GM23248 (cell line): ENCODE data around the gene NXF2B. TPM values are rescaled to one million over a fixed set of nuclear protein-coding genes. Genes with fewer than 3 reads are reported as not detected.

Experiments
- DNase-seq: peaks from one replicate; pipeline ENCODE4 v3.0.0-alpha.2; 2015
- H2AFZ ChIP-seq: fragments of 200-600 bp; sonication (generic); 2 replicates; pipeline ENCODE4 v1.6.1; 2016; ENCODE audit warnings: antibody characterized with exemption
- H3F3A ChIP-seq: fragments of 200-600 bp; sonication (generic); 2 replicates; pipeline ENCODE4 v1.6.1; 2016; ENCODE audit warnings: mild to moderate bottlenecking, antibody characterized with exemption, mixed run types; ENCODE audit not compliant: insufficient read depth
- H3K27ac ChIP-seq: fragments of 200-600 bp; sonication (generic); 2 replicates; pipeline ENCODE4 v1.5.1; 2016; ENCODE audit warnings: mild to moderate bottlenecking
- H3K27me3 ChIP-seq: fragments of 200-600 bp; sonication (generic); replicated peaks from 2 replicates; pipeline ENCODE4 v1.6.1; 2016; ENCODE audit warnings: mild to moderate bottlenecking; ENCODE audit not compliant: insufficient read depth
- H3K36me3 ChIP-seq: fragments of 200-600 bp; sonication (generic); 2 replicates; pipeline ENCODE4 v1.6.1; 2016; ENCODE audit warnings: low read depth, mild to moderate bottlenecking
- H3K4me1 ChIP-seq: fragments of 200-600 bp; sonication (generic); 2 replicates; pipeline ENCODE4 v1.6.1; 2016; ENCODE audit warnings: mild to moderate bottlenecking; ENCODE audit not compliant: insufficient read depth
- H3K4me2 ChIP-seq: fragments of 200-600 bp; sonication (generic); one replicate; pipeline ENCODE4 v1.6.1; 2016; ENCODE audit warnings: mild to moderate bottlenecking; ENCODE audit not compliant: unreplicated experiment
- H3K4me3 ChIP-seq: fragments of 200-600 bp; sonication (generic); 2 replicates; pipeline ENCODE4 v1.5.1; 2016; ENCODE audit warnings: mild to moderate bottlenecking
- H3K79me2 ChIP-seq: fragments of 200-600 bp; sonication (generic); 2 replicates; pipeline ENCODE4 v1.6.1; 2016; ENCODE audit warnings: mild to moderate bottlenecking; ENCODE audit not compliant: insufficient read depth
- H3K9ac ChIP-seq: fragments of 200-600 bp; sonication (generic); 2 replicates; pipeline ENCODE4 v1.6.1; 2016; ENCODE audit warnings: mild to moderate bottlenecking
- H3K9me2 ChIP-seq: fragments of 200-600 bp; sonication (generic); 2 replicates; pipeline ENCODE4 v1.6.1; 2016; ENCODE audit warnings: mixed run types, mild to moderate bottlenecking, moderate library complexity; ENCODE audit not compliant: insufficient read depth
- H3K9me3 ChIP-seq: fragments of 200-600 bp; sonication (generic); one replicate; pipeline ENCODE4 v1.6.1; 2017; ENCODE audit warnings: low read depth
- H4K20me1 ChIP-seq: fragments of 200-600 bp; sonication (generic); 2 replicates; pipeline ENCODE4 v1.6.0; 2016; ENCODE audit not compliant: insufficient read depth
- EZH2 ChIP-seq: fragments of 200-600 bp; sonication (generic); IDR thresholded peaks from 2 replicates; pipeline ENCODE4 v1.6.1; 2018; ENCODE audit warnings: antibody characterized with exemption, mild to moderate bottlenecking; ENCODE audit not compliant: insufficient read depth, poor library complexity, severe bottlenecking
- EZH2phosphoT487 ChIP-seq: fragments of 200-600 bp; sonication (generic); IDR thresholded peaks from 2 replicates; pipeline ENCODE4 v1.6.1; 2018; ENCODE audit warnings: antibody characterized with exemption, moderate library complexity, mild to moderate bottlenecking, low read depth; ENCODE audit not compliant: insufficient read depth
- WGBS, 2 experiments: methylation state at CpG; one replicate each; pipeline ENCODE4 v1.1.6; 2015 to 2017; ENCODE audit warnings: low lambda C conversion rate in 2 of 2, low coverage in 1 of 2; ENCODE audit errors: missing lambda C conversion rate in 2 of 2; 5-methylcytosine and 5-hydroxymethylcytosine counted together
- in situ Hi-C: fragments of 300-500 bp; cut with MboI; formaldehyde crosslinking; loops from 2 replicates; pipeline ENCODE4 v1.15.0; 2020
- polyA plus RNA-seq: library from polyadenylated mRNA; unstranded; fragments of >200 nt; fragmentation: Nextera tagmentation; extraction: Ambion mirVana; gene quantifications from 2 replicates; pipeline ENCODE4 v1.2.1, GENCODE V29; 2016
- total RNA-seq: library from RNA; depleted of rRNA; stranded (reverse); fragments of >200 nt; shearing (Covaris generic); gene quantifications from 2 replicates; pipeline ENCODE4 v1.2.3, GENCODE V29; 2014; rRNA removed

NXF2B gene
- total and polyA plus RNA-seq, 2 experiments from 2014 or later = not detected

DNA sequence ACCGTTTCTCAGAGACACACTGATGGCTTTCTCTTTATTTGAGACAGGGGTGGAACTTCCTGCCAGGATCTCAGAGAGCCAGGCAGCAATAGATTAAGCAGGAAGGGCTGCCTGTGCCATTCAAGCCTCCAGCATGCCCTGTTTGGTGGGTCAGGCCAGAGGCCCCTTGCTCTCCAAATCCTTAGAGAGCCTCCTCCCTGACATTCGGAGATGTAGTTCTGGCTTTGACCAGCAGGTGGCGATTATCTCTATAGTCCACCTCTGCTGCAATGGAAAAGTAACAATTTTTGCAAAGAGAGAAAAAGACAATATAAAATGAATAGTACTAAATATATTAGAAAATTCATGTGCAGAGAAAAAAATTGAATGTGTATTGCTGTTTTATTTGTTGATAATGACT lies 93.9 kb downstream of the NXF2B start:
- Histone ChIP-seq H3K9me2 (no peaks in the 10 kb centered on the region), H3K79me2 (no peaks in the 10 kb centered on the region), H3K4me1 (no peaks in the 10 kb centered on the region), H4K20me1 (no peaks in the 10 kb centered on the region), H3K36me3 (no peaks in the 10 kb centered on the region), H3K4me3 (no peak overlapping the region), H3F3A (no peaks in the 10 kb centered on the region), H3K4me2 (no peak overlapping the region), H3K9ac (no peak overlapping the region), H3K27ac (no peak overlapping the region), H2AFZ (no peak overlapping the region), H3K9me3 (no peaks in the 10 kb centered on the region), H3K27me3 (no peaks in the 10 kb centered on the region)
- 25 to 33% methylated on average over 3 of the region's 3 CpGs for whole genome bisulfite sequencing, 2 experiments
- TF ChIP-seq EZH2phosphoT487 = no peak
- no peak for TF ChIP-seq EZH2
- in situ Hi-C loops = no loop called here
- peak; percentile 39 for DNase-seq

DNA sequence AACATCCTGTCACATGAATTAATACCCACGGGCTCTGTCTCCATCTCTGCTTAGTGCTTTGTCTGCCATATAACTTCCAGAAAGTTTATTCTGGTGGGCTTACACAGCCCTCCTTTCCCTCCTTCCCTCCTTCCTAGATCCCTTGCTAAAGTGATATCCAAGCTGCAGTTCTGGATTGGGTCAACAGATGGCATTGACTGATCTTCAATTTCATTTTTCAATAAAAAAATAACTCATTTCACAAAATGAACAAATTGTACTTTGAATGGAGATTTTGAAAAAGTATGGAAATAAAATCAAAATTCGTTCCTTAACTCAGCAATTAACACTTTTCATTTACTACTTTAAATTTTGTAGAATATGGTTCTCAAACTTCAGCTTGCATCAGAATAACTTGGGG lies 97.9 kb downstream of the NXF2B start:
- H4K20me1 ChIP-seq = no peaks in the 10 kb centered on the region
- no peak overlapping the region for H3K4me3 ChIP-seq
- DNase-seq = peak; percentile 6
- no peaks in the 10 kb centered on the region for H3K79me2 ChIP-seq
- H3K9ac ChIP-seq = no peak overlapping the region
- H3K4me2 ChIP-seq = no peak overlapping the region
- H3K9me2 ChIP-seq = no peaks in the 10 kb centered on the region
- no peaks in the 10 kb centered on the region for H3K27me3 ChIP-seq
- WGBS, 2 experiments = 0 to 4% methylated on average over 2 of the region's 2 CpGs
- no peaks in the 10 kb centered on the region for H3K36me3 ChIP-seq
- TF ChIP-seq EZH2phosphoT487 (no peak), EZH2 (no peak)
- no peaks in the 10 kb centered on the region for H3K4me1 ChIP-seq
- no peaks in the 10 kb centered on the region for H3K9me3 ChIP-seq
- no peak overlapping the region for H3K27ac ChIP-seq
- no peaks in the 10 kb centered on the region for H3F3A ChIP-seq
- in situ Hi-C loops = no loop called here
- H2AFZ ChIP-seq = no peak overlapping the region

DNA sequence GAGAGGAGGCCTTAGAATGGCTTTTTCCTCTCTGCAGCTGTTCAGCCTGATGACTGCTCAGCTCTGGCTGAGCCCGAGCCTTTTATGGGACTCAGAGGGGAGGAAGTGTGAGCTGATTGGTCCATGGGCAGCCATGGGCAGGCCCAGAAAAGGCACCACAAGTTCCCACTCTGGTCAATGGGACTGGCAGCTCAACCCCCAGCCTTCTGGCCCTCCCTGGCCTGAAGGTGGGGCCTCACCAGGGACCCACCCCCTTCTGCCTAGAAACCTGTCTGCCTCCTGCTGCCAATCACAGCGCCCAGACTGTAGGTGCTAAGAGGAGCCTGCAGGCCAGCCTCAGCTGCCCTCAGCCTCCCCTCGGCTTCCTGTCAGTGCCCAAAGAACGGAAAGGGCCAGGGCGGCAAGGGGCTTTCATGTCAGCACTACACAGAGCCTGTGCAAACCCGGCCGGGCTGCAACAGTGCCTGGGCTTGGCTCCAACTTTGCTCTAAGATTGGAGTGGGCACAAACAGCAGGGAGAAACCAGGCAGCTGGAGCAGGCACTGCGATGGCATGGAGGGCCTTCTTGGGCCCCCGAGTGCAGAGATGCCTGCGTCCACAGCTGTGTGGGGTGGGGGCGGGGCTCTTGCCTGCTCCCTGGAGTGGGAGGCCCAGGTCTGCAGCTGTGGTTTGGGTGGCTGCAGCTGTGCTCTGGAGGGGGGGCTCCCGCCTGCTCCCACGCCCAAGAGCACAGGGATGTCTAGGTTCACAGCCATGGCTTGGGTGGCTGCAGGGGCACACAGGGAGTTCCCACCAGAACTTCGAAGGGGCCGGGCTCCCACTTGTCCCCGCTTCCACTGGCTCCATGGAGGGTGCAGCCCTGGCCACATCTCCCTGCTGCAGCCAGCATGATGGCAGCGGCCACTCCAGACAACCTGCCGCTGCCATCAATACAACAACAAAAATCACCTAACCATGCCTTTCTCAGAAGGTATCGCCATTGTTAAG lies 100.2 kb downstream of the NXF2B start:
- WGBS, 2 experiments = 40 to 42% methylated on average over 8 to 12 of the region's 19 CpGs
- H3K9me2 ChIP-seq = no peaks in the 10 kb centered on the region
- in situ Hi-C loops = no loop called here
- H3K9ac ChIP-seq = no peak overlapping the region
- peak; percentile 4 for DNase-seq
- H3K27me3 ChIP-seq = no peaks in the 10 kb centered on the region
- no peaks in the 10 kb centered on the region for H3K9me3 ChIP-seq
- H3K27ac ChIP-seq = no peak overlapping the region
- no peaks in the 10 kb centered on the region for H4K20me1 ChIP-seq
- H3K79me2 ChIP-seq = no peaks in the 10 kb centered on the region
- no peak overlapping the region for H3K4me3 ChIP-seq
- no peak overlapping the region for H2AFZ ChIP-seq
- no peaks in the 10 kb centered on the region for H3K4me1 ChIP-seq
- no peaks in the 10 kb centered on the region for H3K36me3 ChIP-seq
- no peak overlapping the region for H3K4me2 ChIP-seq
- H3F3A ChIP-seq = no peaks in the 10 kb centered on the region
- TF ChIP-seq EZH2phosphoT487 (no peak), EZH2 (no peak)

DNA sequence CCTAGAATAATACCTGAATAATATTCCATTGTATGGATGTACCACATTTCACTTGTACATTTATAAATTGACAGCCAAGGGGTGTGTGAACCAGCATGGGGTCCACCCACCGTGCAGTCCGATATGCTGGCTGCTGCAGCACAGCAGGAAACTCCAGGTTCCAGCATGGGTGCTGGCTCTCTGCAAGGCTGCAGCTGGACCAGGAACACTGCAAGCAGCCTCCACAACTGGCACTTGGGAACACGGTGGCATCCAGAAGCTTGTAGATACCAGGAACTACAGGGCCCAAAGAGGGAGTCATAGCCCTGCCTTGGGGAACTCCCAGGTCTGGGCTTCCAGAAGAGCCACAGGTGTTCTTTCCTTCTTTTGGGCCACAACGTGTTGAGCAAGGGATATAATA lies 101.6 kb downstream of the NXF2B start:
- Histone ChIP-seq H3K4me1 (no peaks in the 10 kb centered on the region), H3K9ac (no peak overlapping the region), H3K36me3 (no peaks in the 10 kb centered on the region), H3K9me2 (no peaks in the 10 kb centered on the region), H4K20me1 (no peaks in the 10 kb centered on the region), H2AFZ (no peak overlapping the region), H3K9me3 (no peaks in the 10 kb centered on the region), H3K27ac (no peak overlapping the region), H3K4me2 (no peak overlapping the region), H3K79me2 (no peaks in the 10 kb centered on the region), H3F3A (no peaks in the 10 kb centered on the region), H3K27me3 (no peaks in the 10 kb centered on the region), H3K4me3 (no peak overlapping the region)
- WGBS, 2 experiments = 10 to 22% methylated on average over 3 to 4 of the region's 4 CpGs
- DNase-seq = no peak
- in situ Hi-C loops = no loop called here
- TF ChIP-seq EZH2 (no peak), EZH2phosphoT487 (no peak)

Other genes with a start within 250 kb of the NXF2B start
- gene TCP11X1, start 224.7 kb downstream of the NXF2B start, total RNA-seq = not detected in 2 replicates
- not detected in 2 replicates for gene TCP11X1, start 224.7 kb downstream of the NXF2B start, polyA plus RNA-seq
- not detected in 2 replicates for gene NXF2, start 192.8 kb downstream of the NXF2B start, total RNA-seq
- gene NXF2, start 192.8 kb downstream of the NXF2B start, polyA plus RNA-seq = not detected in 2 replicates
- not detected in 2 replicates for gene TCP11X2, start 31.8 kb upstream of the NXF2B start, total RNA-seq
- not detected in 2 replicates for gene TCP11X2, start 31.8 kb upstream of the NXF2B start, polyA plus RNA-seq
- gene TMSB15A, start 76.7 kb upstream of the NXF2B start, total RNA-seq = 1.0 and 1.4 TPM in 2 replicates
- gene TMSB15A, start 76.7 kb upstream of the NXF2B start, polyA plus RNA-seq = 2.8 and 3.0 TPM in 2 replicates
- gene ARMCX5, start 159.5 kb upstream of the NXF2B start, total RNA-seq = 13.9 and 17.6 TPM in 2 replicates
- gene ARMCX5, start 159.5 kb upstream of the NXF2B start, polyA plus RNA-seq = 6.4 and 7.9 TPM in 2 replicates
- 0.38 and 0.54 TPM in 2 replicates for gene GPRASP1, start 211.5 kb upstream of the NXF2B start, total RNA-seq
- 0.45 and 0.57 TPM in 2 replicates for gene GPRASP1, start 211.5 kb upstream of the NXF2B start, polyA plus RNA-seq